Suprapubic skin (tissue), 4 donors: ENCODE measurements around the gene USP3.

Experiments
- EP300 ChIP-seq: sonication (generic); formaldehyde crosslinking; IDR thresholded peaks from one replicate; pipeline ENCODE4 v1.6.1; 2017; ENCODE audit warnings: antibody characterized with exemption
- POLR2AphosphoS5 ChIP-seq, 3 donors: sonication (generic); formaldehyde crosslinking; IDR thresholded peaks; one replicate each; pipeline ENCODE4 v1.6.1; 2017; ENCODE audit warnings: antibody characterized with exemption in 3 of 3
- TF ChIP-seq, protein P1 (sequence below), 2 donors: fragments of 200-600 bp in 1 of 2; fragments of 450-650 bp in 1 of 2; sonication (generic) in 1 of 2; IDR thresholded peaks; one replicate each; pipeline ENCODE4 v1.5.1; 2016 to 2019; ENCODE audit warnings: antibody characterized with exemption in 2 of 2, mild to moderate bottlenecking in 1 of 2, moderate library complexity in 1 of 2

GRCh38 chr15:63480441-63480821 is 24.0 kb upstream of the USP3 start:
- TF ChIP-seq POLR2AphosphoS5 (IDR thresholded peaks at IDR 0.05) (no peak), EP300 (no peak)
- TF ChIP-seq, protein P1, sequence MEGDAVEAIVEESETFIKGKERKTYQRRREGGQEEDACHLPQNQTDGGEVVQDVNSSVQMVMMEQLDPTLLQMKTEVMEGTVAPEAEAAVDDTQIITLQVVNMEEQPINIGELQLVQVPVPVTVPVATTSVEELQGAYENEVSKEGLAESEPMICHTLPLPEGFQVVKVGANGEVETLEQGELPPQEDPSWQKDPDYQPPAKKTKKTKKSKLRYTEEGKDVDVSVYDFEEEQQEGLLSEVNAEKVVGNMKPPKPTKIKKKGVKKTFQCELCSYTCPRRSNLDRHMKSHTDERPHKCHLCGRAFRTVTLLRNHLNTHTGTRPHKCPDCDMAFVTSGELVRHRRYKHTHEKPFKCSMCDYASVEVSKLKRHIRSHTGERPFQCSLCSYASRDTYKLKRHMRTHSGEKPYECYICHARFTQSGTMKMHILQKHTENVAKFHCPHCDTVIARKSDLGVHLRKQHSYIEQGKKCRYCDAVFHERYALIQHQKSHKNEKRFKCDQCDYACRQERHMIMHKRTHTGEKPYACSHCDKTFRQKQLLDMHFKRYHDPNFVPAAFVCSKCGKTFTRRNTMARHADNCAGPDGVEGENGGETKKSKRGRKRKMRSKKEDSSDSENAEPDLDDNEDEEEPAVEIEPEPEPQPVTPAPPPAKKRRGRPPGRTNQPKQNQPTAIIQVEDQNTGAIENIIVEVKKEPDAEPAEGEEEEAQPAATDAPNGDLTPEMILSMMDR (IDR thresholded peaks at IDR 0.05) = no peak
